ENCODE data around the gene SAT2. TPM values are rescaled to one million over a fixed set of nuclear protein-coding genes. Genes with fewer than 3 reads are reported as not detected.

Gene SAT2
- total RNA-seq, 2 donors from 2014 or later, result 59.9 to 148 TPM

GRCh38 chr17:7591596-7591995 lies 36.0 kb downstream of the SAT2 start:
- ATAC-seq, result no peak
- intact Hi-C loops (cut with DNase I), result no loop called here

GRCh38 chr17:7590743-7591142 lies 36.9 kb downstream of the SAT2 start:
- no peak for TF ChIP-seq CTCF (IDR thresholded peaks at IDR 0.05)
- no peak for TF ChIP-seq POLR2A (IDR thresholded peaks at IDR 0.05)
- H3K4me1 ChIP-seq, result peaks cover 13% of the 10 kb centered on the region
- no peak overlapping the region for H3K4me3 ChIP-seq
- DNase-seq (no peak), ATAC-seq (no peak)
- H3K27me3 ChIP-seq, result no peaks in the 10 kb centered on the region
- intact Hi-C loops (cut with DNase I), result no loop called here
- peaks cover 30 to 37% of the 10 kb centered on the region in 2 donors for H3K36me3 ChIP-seq (replicated peaks in 1 of 2; ENCODE audit: insufficient read depth in 1 of 2, low read depth in 2 of 2)
- WGBS, 2 donors, result 83 to 100% methylated on average over 1 to 4 of the region's 4 CpGs
- H3K27ac ChIP-seq, result no peak overlapping the region
- H3K9me3 ChIP-seq, result no peaks in the 10 kb centered on the region

More at GRCh38 chr17:7591596-7591995, 36.0 kb downstream of the SAT2 start:
- Histone ChIP-seq H3K27ac (no peak overlapping the region), H3K4me3 (no peak overlapping the region), H3K9me3 (no peaks in the 10 kb centered on the region), H3K36me3 (replicated peaks in 1 of 2; ENCODE audit: insufficient read depth in 1 of 2, low read depth in 2 of 2) (peaks cover 30 to 43% of the 10 kb centered on the region in 2 donors), H3K27me3 (no peaks in the 10 kb centered on the region), H3K4me1 (peaks cover 13% of the 10 kb centered on the region)
- WGBS, 2 donors, result 86 to 91% methylated on average over 4 to 5 of the region's 5 CpGs
- DNase-seq, result no peak
- TF ChIP-seq POLR2A (IDR thresholded peaks at IDR 0.05), result no peak

GRCh38 chr17:7589891-7590691 lies 37.5 kb downstream of the SAT2 start, which contains the start of gene SOX15:
Gene SOX15 (minus strand): TSS chr17:7590094. CDS start chr17:7589676, 418 bp downstream.
- intact Hi-C loops (cut with DNase I), result no loop called here
- Histone ChIP-seq H3K27me3 (no peaks in the 10 kb centered on the region), H3K27ac (peak within 1 kb of the TSS in 1 of 4 donors; percentile 27), H3K4me3 (no peak within 1 kb of the TSS), H3K36me3 (replicated peaks in 1 of 2; ENCODE audit: insufficient read depth in 1 of 2, low read depth in 2 of 2) (peaks cover 28 to 30% of the 10 kb centered on the region in 2 donors), H3K9me3 (no peaks in the 10 kb centered on the region), H3K4me1 (peaks cover 18% of the 10 kb centered on the region)
- DNase-seq, result no peak
- 63 to 88% methylated on average over 10 to 24 of the region's 24 CpGs for WGBS, 2 donors
- ATAC-seq, result no peak
- TF ChIP-seq CTCF (IDR thresholded peaks at IDR 0.05) (no peak), POLR2A (IDR thresholded peaks at IDR 0.05) (no peak)

GRCh38 chr17:7589204-7589868 lies 38.3 kb downstream of the SAT2 start:
- H3K9me3 ChIP-seq, result no peaks in the 10 kb centered on the region
- ATAC-seq, result peak; percentile 81
- DNase-seq, result peak; percentile 80 to 86 (median 85)
- peaks cover 20 to 25% of the 10 kb centered on the region in 2 donors for H3K36me3 ChIP-seq (replicated peaks in 1 of 2; ENCODE audit: insufficient read depth in 1 of 2, low read depth in 2 of 2)
- H3K27ac ChIP-seq, result peak overlapping the region in 1 of 4 donors; percentile 27
- no peak overlapping the region for H3K4me3 ChIP-seq
- WGBS, 2 donors, result 13 to 54% methylated on average over 9 to 53 of the region's 56 CpGs
- TF ChIP-seq CTCF (IDR thresholded peaks at IDR 0.05), result peak; percentile 57 to 87 (median 83)
- TF ChIP-seq POLR2A (IDR thresholded peaks at IDR 0.05), result no peak
- H3K4me1 ChIP-seq, result peaks cover 26% of the 10 kb centered on the region
- intact Hi-C loops (cut with DNase I), result no loop called here
- H3K27me3 ChIP-seq, result no peaks in the 10 kb centered on the region

- H3K36me3 ChIP-seq (replicated peaks in 1 of 2; ENCODE audit: insufficient read depth in 1 of 2, low read depth in 2 of 2), result peaks cover 20 to 21% of the 10 kb centered on the region in 2 donors
- 79 to 94% methylated on average over 15 to 26 of the region's 30 CpGs for WGBS, 2 donors
- ATAC-seq (no peak), DNase-seq (no peak)
- H3K9me3 ChIP-seq, result no peaks in the 10 kb centered on the region
- H3K4me1 ChIP-seq, result peaks cover 28% of the 10 kb centered on the region
- intact Hi-C loops (cut with DNase I), result no loop called here
- TF ChIP-seq CTCF (IDR thresholded peaks at IDR 0.05), result no peak
- no peak for TF ChIP-seq POLR2A (IDR thresholded peaks at IDR 0.05)
- no peaks in the 10 kb centered on the region for H3K27me3 ChIP-seq
- H3K4me3 ChIP-seq, result no peak overlapping the region
- peak overlapping the region in 1 of 4 donors; percentile 27 for H3K27ac ChIP-seq
Measured at GRCh38 chr17:7588553-7589203, 38.9 kb downstream of the SAT2 start.
